HCT116 (cell line): Measurements from ENCODE around the gene HTN3. TPM values are rescaled to one million over a fixed set of nuclear protein-coding genes. Genes with fewer than 3 reads are reported as not detected.

Source experiments
- ATAC-seq: fragments of 200-7000 bp; cut with Tn5 transposase; 2 replicates; pipeline ENCODE4 v1.9.1; 2020; ENCODE audit warnings: mild to moderate bottlenecking, moderate library complexity
- BruUV-seq: library from RNA; stranded (reverse); fragments of 400-500 nt; replicated peaks from 2 replicates; lab custom pipeline; 2021; lab: Mats Ljungman, UMichigan
- CTCF ChIA-PET: fragments of 300-600 bp; sonication (Branson Sonifier 250); formaldehyde crosslinking; loops from one replicate; lab custom pipeline; 2021; ENCODE audit warnings: antibody characterized with exemption; lab: Charles Lee
- POLR2A ChIA-PET: fragments of 300-600, 350-600 bp; sonication (Branson Sonifier 250); formaldehyde crosslinking; loops from one replicate; lab custom pipeline; 2021; ENCODE audit warnings: antibody characterized with exemption; lab: Charles Lee
- RAD21 ChIA-PET, 2 experiments: fragments of 300-600 bp; sonication (Branson Sonifier 250); formaldehyde crosslinking; loops; one replicate each; lab custom pipeline; 2023; ENCODE audit warnings: low total read pairs in 2 of 2; ENCODE audit not compliant: uncharacterized antibody in 2 of 2, unreplicated experiment in 2 of 2, low non-redundant PET in 1 of 2; lab: Charles Lee
- DNase-seq: peaks from one replicate; pipeline ENCODE4 v3.0.0-alpha.2; 2010; ENCODE audit warnings: low read depth, low spot score
- H2AFZ ChIP-seq: fragments of 200-600 bp; shearing (Covaris generic), sonication (generic); 2 replicates; pipeline ENCODE4 v1.6.1; 2017; ENCODE audit warnings: low read depth, mixed run types, mixed read lengths, antibody characterized with exemption, low read length; ENCODE audit not compliant: poor library complexity, severe bottlenecking
- H3K27ac ChIP-seq: 2 replicates; pipeline ENCODE4 v1.5.1; 2012; ENCODE audit warnings: low read depth, low read length
- H3K27me3 ChIP-seq: fragments of 200-600 bp; sonication (generic); 2 replicates; pipeline ENCODE4 v1.6.1; 2016; ENCODE audit warnings: mixed run types, low read length, mixed read lengths; ENCODE audit not compliant: insufficient read depth
- H3K36me3 ChIP-seq, 2 experiments: fragments of 200-500 bp in 1 of 2; fragments of 200-600 bp in 1 of 2; sonication (Bioruptor generic) in 1 of 2; sonication (generic) in 1 of 2; 2 replicates each; pipeline versions ENCODE4 v1.5.1 to v1.6.1; 2014 to 2016; ENCODE audit warnings: low read length in 2 of 2, inconsistent platforms in 1 of 2, mixed read lengths in 1 of 2, mixed run types in 1 of 2; ENCODE audit not compliant: insufficient read depth in 2 of 2, control insufficient read depth in 1 of 2
- H3K4me1 ChIP-seq, 2 experiments: fragments of 200-600 bp in 1 of 2; sonication (generic) in 1 of 2; 2 replicates each; pipeline versions ENCODE4 v1.5.1 to v1.6.1; 2012 to 2017; ENCODE audit warnings: low read length in 2 of 2, inconsistent platforms in 1 of 2, mild to moderate bottlenecking in 1 of 2, mixed read lengths in 1 of 2, mixed run types in 1 of 2, moderate library complexity in 1 of 2; ENCODE audit not compliant: insufficient read depth in 2 of 2, control insufficient read depth in 1 of 2
- H3K4me2 ChIP-seq: fragments of 200-600 bp; sonication (generic); 2 replicates; pipeline ENCODE4 v1.6.1; 2017; ENCODE audit warnings: mixed run types, low read length, mixed read lengths
- H3K4me3 ChIP-seq, 2 experiments: fragments of 200-600 bp in 1 of 2; sonication (generic) in 1 of 2; replicated peaks in 1 of 2; 2 replicates each; pipeline ENCODE4 v1.5.1; 2011 to 2016; ENCODE audit warnings: low read length in 2 of 2, control low read depth in 1 of 2, low read depth in 1 of 2, mild to moderate bottlenecking in 1 of 2, mixed read lengths in 1 of 2, mixed run types in 1 of 2
- H3K79me2 ChIP-seq: fragments of 200-600 bp; sonication (generic); 2 replicates; pipeline ENCODE4 v1.6.1; 2017; ENCODE audit warnings: mild to moderate bottlenecking, mixed run types, low read length, moderate library complexity, mixed read lengths; ENCODE audit not compliant: insufficient read depth
- H3K9ac ChIP-seq: fragments of 200-600 bp; sonication (generic); 2 replicates; pipeline ENCODE4 v1.6.1; 2016; ENCODE audit warnings: low read length, mixed read lengths
- H3K9me2 ChIP-seq: fragments of 200-600 bp; sonication (generic), shearing (Covaris generic); 2 replicates; pipeline ENCODE4 v1.6.1; 2017; ENCODE audit warnings: mixed run types, mild to moderate bottlenecking, moderate library complexity; ENCODE audit not compliant: insufficient read depth
- H3K9me3 ChIP-seq, 2 experiments: fragments of 200-500 bp in 1 of 2; fragments of 200-600 bp in 1 of 2; sonication (Bioruptor generic) in 1 of 2; sonication (generic) in 1 of 2; 2 replicates each; pipeline ENCODE4 v1.6.1; 2014 to 2017; ENCODE audit warnings: low read length in 2 of 2, mixed read lengths in 2 of 2, inconsistent platforms in 1 of 2, low read depth in 1 of 2, mild to moderate bottlenecking in 1 of 2, mixed run types in 1 of 2, moderate library complexity in 1 of 2; ENCODE audit not compliant: control insufficient read depth in 1 of 2, insufficient read depth in 1 of 2
- H4K20me1 ChIP-seq: fragments of 200-600 bp; sonication (generic), shearing (Covaris generic); 2 replicates; pipeline ENCODE4 v1.6.1; 2017; ENCODE audit warnings: mixed run types, mild to moderate bottlenecking, moderate library complexity; ENCODE audit not compliant: insufficient read depth
- CBX3 ChIP-seq: IDR thresholded peaks from 2 replicates; pipeline ENCODE4 v1.6.1; 2012; ENCODE audit warnings: low read depth
- CEBPB ChIP-seq: IDR thresholded peaks from 2 replicates; pipeline ENCODE4 v1.6.1; 2012; ENCODE audit warnings: low read depth
- EGR1 ChIP-seq: IDR thresholded peaks from 2 replicates; pipeline ENCODE4 v1.6.1; 2012; ENCODE audit warnings: low read depth
- ELF1 ChIP-seq: IDR thresholded peaks from 2 replicates; pipeline ENCODE4 v1.6.1; 2012; ENCODE audit warnings: low read depth, borderline replicate concordance
- EZH2 ChIP-seq: fragments of 200-600 bp; sonication (generic); IDR thresholded peaks from 2 replicates; pipeline ENCODE4 v1.6.1; 2017; ENCODE audit warnings: antibody characterized with exemption, mixed run types
- EZH2phosphoT487 ChIP-seq: fragments of 200-600 bp; IDR thresholded peaks from 2 replicates; pipeline ENCODE4 v1.6.1; 2018; ENCODE audit warnings: antibody characterized with exemption, borderline replicate concordance
- FOSL1 ChIP-seq: IDR thresholded peaks from 2 replicates; pipeline ENCODE4 v1.6.1; 2012; ENCODE audit warnings: low read depth
- JUND ChIP-seq: IDR thresholded peaks from 2 replicates; pipeline ENCODE4 v1.6.1; 2012
- POLR2AphosphoS5 ChIP-seq: IDR thresholded peaks from 2 replicates; pipeline ENCODE4 v1.6.1; 2011; ENCODE audit warnings: mild to moderate bottlenecking, low read depth, low read length, moderate library complexity
- RAD21 ChIP-seq: IDR thresholded peaks from 2 replicates; pipeline ENCODE4 v1.6.1; 2012; ENCODE audit warnings: low read depth, mild to moderate bottlenecking
- REST ChIP-seq: IDR thresholded peaks from 2 replicates; pipeline ENCODE4 v1.6.1; 2012; ENCODE audit warnings: low read depth
- SIN3A ChIP-seq: IDR thresholded peaks from 2 replicates; pipeline ENCODE4 v1.6.1; 2012; ENCODE audit warnings: low read depth
- SP1 ChIP-seq: IDR thresholded peaks from 2 replicates; pipeline ENCODE4 v1.6.1; 2012; ENCODE audit warnings: low read depth
- SRF ChIP-seq: IDR thresholded peaks from 2 replicates; pipeline ENCODE4 v1.6.1; 2012; ENCODE audit warnings: low read depth
- TCF7L2 ChIP-seq: IDR thresholded peaks from 2 replicates; pipeline ENCODE4 v1.7.0; 2011; ENCODE audit warnings: borderline replicate concordance, inconsistent platforms; ENCODE audit not compliant: insufficient read depth, insufficient read length; ENCODE audit errors: extremely low read depth
- ZFX ChIP-seq: fragments of 450-650 bp; IDR thresholded peaks from 2 replicates; pipeline ENCODE4 v1.6.1; 2017
- intact Hi-C: fragments of 100-400 bp; cut with micrococcal nuclease; formaldehyde crosslinking; loops from 2 replicates; pipeline ENCODE4 v1.10.0; 2022
- total RNA-seq: library from RNA; stranded (reverse); gene quantifications from one replicate; pipeline ENCODE4 v1.2.1, GENCODE V29; 2021; ENCODE audit not compliant: unreplicated experiment
- TF ChIP-seq, protein P1 (sequence below): IDR thresholded peaks from 2 replicates; pipeline ENCODE4 v1.6.1; 2012
- TF ChIP-seq, protein P2 (sequence below), 3 experiments: fragments of 200-600 bp in 1 of 3; sonication (generic) in 1 of 3; IDR thresholded peaks in 2 of 3; conservative IDR thresholded peaks in 1 of 3; 2 replicates each; pipeline ENCODE4 v1.5.1; 2012 to 2017; ENCODE audit warnings: low read depth in 2 of 3, low read length in 2 of 3, antibody characterized with exemption in 1 of 3, borderline replicate concordance in 1 of 3, control low read depth in 1 of 3, mild to moderate bottlenecking in 1 of 3, mixed read lengths in 1 of 3, mixed run types in 1 of 3, moderate library complexity in 1 of 3; ENCODE audit not compliant: insufficient read depth in 1 of 3

HTN3 gene
- total RNA-seq, 1 experiment from 2014 or later: not detected

- ChIA-PET CTCF (no interaction called here), RAD21 (no interaction called here), POLR2A (no interaction called here)
- DNase-seq (no peak), ATAC-seq (no peak)
- H3K79me2 ChIP-seq: no peaks in the 10 kb centered on the region
- H3K27ac ChIP-seq: no peak overlapping the region
- no peak overlapping the region for H3K4me2 ChIP-seq
- H3K4me3 ChIP-seq: no peak overlapping the region
- intact Hi-C loops: no loop called here
- H3K36me3 ChIP-seq: no peaks in the 10 kb centered on the region
- H3K27me3 ChIP-seq: no peaks in the 10 kb centered on the region
- H3K9me3 ChIP-seq: no peaks in the 10 kb centered on the region
- no peaks in the 10 kb centered on the region for H3K4me1 ChIP-seq
- no TSS peak for BruUV-seq
- no peak overlapping the region for H2AFZ ChIP-seq
- H4K20me1 ChIP-seq: no peaks in the 10 kb centered on the region
- no peak overlapping the region for H3K9ac ChIP-seq
- H3K9me2 ChIP-seq: no peaks in the 10 kb centered on the region
- no peak for TF ChIP-seq CBX3
- TF ChIP-seq, protein P1, sequence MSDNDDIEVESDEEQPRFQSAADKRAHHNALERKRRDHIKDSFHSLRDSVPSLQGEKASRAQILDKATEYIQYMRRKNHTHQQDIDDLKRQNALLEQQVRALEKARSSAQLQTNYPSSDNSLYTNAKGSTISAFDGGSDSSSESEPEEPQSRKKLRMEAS: no peak
Measured at GRCh38 chr4:70002507-70002906, 25.8 kb upstream of the HTN3 start.

DNA sequence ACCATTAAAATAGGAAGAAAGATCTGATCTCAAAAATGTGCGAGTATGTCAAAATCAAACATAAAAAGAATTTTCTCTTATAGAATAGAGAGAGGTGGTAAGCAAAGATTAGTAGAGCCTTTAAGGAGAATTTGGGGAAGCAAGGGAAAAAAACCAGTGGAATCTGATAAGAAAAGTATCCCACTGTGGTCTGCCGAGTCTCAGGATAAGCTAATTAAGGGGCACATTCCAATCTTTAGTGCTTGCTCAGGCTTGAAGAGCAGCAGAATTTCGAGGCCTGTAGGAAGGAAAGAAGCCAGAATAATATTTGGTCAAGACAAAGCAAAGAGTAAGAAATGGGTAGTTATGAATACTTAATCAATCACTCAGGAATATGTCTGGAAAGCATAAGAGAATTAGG is 19.5 kb upstream of the HTN3 start:
- no peaks in the 10 kb centered on the region for H3K9me3 ChIP-seq
- intact Hi-C loops: no loop called here
- no peaks in the 10 kb centered on the region for H3K4me1 ChIP-seq
- CTCF ChIA-PET: no interaction called here
- H3K79me2 ChIP-seq: no peaks in the 10 kb centered on the region
- H4K20me1 ChIP-seq: no peaks in the 10 kb centered on the region
- POLR2A ChIA-PET: no interaction called here
- no peaks in the 10 kb centered on the region for H3K27me3 ChIP-seq
- no peak overlapping the region for H3K4me3 ChIP-seq
- no TSS peak for BruUV-seq
- H3K36me3 ChIP-seq: no peaks in the 10 kb centered on the region
- H3K9me2 ChIP-seq: no peaks in the 10 kb centered on the region
- no peak overlapping the region for H3K9ac ChIP-seq
- H3K27ac ChIP-seq: no peak overlapping the region
- no peak for DNase-seq
- no peak overlapping the region for H3K4me2 ChIP-seq
- no peak for ATAC-seq
- RAD21 ChIA-PET: no interaction called here
- no peak overlapping the region for H2AFZ ChIP-seq
- TF ChIP-seq CEBPB: no peak
- TF ChIP-seq, protein P1: no peak
- no peak for TF ChIP-seq SRF
- TF ChIP-seq REST: no peak
- no peak for TF ChIP-seq ZFX
- no peak for TF ChIP-seq SP1
- TF ChIP-seq, protein P2, sequence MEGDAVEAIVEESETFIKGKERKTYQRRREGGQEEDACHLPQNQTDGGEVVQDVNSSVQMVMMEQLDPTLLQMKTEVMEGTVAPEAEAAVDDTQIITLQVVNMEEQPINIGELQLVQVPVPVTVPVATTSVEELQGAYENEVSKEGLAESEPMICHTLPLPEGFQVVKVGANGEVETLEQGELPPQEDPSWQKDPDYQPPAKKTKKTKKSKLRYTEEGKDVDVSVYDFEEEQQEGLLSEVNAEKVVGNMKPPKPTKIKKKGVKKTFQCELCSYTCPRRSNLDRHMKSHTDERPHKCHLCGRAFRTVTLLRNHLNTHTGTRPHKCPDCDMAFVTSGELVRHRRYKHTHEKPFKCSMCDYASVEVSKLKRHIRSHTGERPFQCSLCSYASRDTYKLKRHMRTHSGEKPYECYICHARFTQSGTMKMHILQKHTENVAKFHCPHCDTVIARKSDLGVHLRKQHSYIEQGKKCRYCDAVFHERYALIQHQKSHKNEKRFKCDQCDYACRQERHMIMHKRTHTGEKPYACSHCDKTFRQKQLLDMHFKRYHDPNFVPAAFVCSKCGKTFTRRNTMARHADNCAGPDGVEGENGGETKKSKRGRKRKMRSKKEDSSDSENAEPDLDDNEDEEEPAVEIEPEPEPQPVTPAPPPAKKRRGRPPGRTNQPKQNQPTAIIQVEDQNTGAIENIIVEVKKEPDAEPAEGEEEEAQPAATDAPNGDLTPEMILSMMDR (IDR thresholded peaks at IDR 0.05 in 2 of 3, conservative IDR thresholded peaks at IDR 0.05 in 1 of 3; ENCODE audit: borderline replicate concordance in 1 of 3, insufficient read depth in 1 of 3, low read depth in 2 of 3, low read length in 2 of 3): no peak
- no peak for TF ChIP-seq POLR2AphosphoS5
- no peak for TF ChIP-seq CBX3
- TF ChIP-seq FOSL1: no peak
- TF ChIP-seq ELF1: no peak
- no peak for TF ChIP-seq TCF7L2
- no peak for TF ChIP-seq JUND
- TF ChIP-seq EGR1: no peak
- TF ChIP-seq RAD21: no peak
- TF ChIP-seq EZH2phosphoT487: no peak
- no peak for TF ChIP-seq EZH2
- no peak for TF ChIP-seq SIN3A
